Activated T-cell treated with anti-CD3 and anti-CD28 coated beads for 48 hours (primary cell): ENCODE data around the gene ATG101.
A peak's percentile ranks its signal among the peaks of the same experiment; 100 is the strongest.

Source experiments
- DNase-seq: peaks from one replicate; pipeline ENCODE4 v3.0.0-alpha.2; 2020; ENCODE audit warnings: low read depth

Gene ATG101, protein sequence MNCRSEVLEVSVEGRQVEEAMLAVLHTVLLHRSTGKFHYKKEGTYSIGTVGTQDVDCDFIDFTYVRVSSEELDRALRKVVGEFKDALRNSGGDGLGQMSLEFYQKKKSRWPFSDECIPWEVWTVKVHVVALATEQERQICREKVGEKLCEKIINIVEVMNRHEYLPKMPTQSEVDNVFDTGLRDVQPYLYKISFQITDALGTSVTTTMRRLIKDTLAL

DNA sequence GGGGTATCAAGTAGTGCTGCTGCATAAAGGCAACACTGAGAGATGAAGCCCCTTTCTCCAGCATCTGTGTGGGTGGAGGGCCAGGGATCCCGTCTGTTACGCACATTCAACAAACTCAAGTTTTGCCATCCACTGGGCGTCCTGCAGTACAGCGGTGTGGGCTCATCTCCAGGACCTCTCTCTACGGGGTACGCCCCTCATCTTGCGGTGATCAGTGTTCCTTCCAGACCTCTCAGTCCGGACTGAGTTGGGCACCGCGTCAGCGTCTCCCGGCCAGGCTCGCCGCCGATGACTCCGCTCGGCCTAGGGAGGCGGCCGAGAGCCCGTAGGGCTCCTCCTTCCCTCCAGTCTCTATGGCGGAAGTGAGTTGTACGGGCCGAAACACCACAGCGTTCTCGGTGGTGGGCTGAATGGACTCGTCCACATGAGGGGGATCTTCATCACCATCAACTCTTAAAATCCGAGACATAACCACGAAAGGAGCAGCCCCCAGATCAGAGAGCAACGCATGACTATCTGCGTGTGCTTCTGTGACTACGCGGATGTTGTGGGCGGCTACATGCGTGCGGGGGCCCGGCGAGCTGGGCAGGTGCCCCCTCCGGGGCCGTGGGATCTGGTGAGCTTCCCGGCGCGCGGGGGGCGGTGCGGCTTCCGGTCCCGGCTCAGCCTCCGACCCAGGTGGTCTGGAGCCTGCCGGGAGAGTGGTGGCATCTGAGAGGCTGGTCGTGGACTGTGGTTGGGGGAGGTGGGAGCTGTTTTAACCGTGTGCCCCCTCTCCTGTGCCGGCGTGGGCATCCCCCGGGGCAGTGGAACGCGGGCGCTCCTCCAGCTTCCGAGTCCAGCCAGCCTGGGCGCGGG is at the start of gene ATG101:
Gene ATG101, plus strand, starts transcription at position 652 of the 858 bp plus-strand sequence. CDS start 3,673 bp downstream, outside the sequence.
- peak; percentile 85 for DNase-seq

DNA sequence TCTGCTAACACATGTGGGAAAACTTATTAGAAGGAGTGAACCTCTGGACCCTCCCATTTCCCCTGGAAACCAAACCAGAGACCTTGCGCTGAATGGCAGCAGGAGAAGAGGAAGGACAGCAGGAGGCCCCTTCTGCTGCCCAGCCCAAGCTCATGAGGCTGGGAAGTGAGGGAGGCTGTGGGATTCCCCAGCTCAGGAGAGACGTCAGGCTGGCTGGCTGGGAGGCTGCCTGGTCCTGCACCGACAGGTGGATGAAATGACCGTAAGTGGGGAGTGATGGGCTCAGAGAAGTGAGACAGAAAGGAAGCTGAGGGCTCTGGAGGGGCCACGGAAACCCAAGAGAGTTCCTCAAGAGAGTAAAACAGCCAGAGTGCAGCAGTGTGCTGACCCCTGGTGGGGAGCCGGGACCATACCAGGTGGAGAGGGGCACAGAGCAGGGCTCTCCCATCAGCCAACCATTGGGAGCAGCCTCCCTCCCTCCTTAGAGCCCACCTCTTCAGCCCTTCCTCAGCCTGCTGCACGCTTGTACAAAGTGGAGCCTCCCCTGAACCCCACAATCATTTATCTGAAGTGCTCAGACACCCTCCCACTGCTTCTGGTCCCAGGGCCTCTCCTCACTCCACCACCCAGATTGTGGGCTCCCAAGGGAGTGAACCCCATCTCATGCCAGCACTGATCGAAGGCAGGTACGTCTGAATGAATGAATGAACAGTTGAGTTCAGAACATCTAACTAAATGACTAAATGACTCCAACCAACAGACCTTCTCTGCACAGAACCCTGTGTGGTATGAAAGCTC is 49.0 kb upstream of the ATG101 start:
- peak; percentile 51 for DNase-seq

DNA sequence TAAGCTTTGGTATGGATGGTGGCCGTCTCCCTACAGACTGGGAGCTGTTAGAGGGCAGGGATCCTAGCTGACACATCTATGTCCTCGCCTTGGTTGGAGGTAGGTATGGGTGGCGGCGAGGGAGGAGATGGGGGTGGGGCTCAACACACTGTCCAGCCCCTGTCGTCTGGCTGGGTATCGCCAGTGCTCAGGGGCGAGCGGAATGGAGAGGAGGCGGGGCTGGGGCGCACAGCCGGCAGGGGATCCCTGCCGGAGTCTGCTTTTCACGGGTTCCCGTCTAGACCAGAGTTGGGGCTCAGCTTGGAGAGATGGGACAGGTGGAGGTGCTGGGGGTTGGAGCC is 47.0 kb upstream of the ATG101 start:
- peak; percentile 33 for DNase-seq

DNA sequence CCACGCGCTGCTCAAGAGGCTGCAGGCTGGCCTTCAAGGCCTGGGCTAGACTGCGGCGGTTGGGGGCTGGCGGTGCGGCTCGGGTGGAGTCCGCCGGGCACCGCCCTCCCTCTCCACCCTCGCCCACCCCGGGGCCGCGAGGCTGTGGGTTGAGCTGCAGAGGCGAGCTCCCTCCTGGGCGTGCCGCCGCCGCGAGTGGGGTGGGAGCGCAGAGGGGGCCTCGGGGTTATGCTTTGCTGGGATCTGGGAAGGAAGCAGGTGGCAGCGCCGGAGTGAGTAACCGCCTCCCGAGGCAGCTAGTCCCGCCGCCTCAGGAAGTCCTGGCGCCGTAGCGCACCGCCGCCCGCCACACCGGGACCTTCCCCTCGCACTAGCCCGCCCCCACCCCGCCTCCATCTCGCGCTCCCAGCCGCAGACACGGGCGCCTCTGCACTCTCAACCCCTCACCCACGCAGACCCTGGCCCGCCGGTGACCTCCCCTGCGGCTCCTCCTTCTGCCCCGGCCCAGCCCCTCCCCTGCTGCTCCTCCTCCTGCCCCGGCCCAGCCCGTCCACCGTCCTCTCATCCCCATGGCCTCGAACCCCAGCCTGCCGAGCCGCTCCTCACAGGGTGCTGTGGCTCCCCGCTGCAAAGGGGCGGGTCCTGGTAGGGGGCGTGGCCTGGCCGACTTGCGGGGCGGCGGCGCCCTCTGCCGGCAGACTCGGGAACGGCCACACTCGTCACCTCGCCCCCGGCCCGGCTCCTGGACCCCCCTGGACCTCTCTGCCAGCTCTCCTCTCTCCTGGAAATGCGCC is 46.4 kb upstream of the ATG101 start:
- DNase-seq, result peak; percentile 92

DNA sequence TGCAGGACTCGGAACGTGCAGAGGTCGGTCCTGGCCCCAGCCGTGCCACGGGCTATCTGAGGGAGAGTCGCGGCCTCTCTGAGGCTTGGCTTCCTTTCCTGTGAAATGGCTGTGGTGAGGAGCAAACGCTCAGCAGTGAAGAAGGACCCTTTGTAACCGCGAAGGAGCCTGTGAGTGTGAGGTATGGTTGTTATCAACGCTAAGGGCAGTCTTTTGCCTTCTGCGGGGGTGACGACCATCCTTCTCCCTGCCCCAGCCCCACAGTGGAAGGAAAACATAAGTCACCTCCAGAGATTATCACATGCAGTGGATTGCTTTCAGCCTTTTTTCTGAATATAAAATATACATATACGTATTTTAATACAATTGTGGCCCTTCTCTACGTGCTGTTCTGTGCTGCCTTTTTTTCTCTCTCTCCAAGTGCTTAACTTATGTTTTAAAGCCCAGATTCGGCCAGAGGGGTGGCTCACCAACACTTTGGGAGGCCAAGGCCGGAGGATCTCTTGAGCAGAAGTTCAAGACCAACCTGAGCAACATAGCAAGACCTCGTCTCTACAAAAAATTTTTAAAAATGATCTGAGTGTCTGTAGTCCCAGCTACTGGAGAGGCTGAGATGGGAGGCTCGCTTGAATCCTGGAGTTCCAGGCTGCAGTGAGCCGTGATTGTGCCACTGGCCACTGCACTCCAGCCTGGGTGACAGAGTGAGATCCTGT is 45.6 kb upstream of the ATG101 start:
- DNase-seq, result no peak

DNA sequence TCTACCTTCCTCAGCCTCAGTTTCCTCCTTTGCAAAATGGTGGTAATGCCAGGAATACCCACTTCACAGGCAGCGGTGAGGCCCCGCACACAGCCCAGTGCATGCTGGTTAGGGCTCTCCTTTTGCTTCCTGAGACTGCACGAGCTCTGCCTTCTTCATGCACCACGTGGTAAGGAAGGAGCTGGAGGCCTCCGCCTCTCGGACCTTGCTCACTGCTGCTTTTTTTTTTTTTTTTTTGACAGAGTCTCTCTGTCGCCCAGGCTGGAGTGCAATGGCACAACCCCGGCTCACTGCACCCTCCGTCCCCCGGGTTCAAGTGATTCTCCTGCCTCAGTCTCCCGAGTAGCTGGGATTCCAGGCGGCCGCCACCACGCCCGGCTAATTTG is 44.9 kb upstream of the ATG101 start:
- DNase-seq, result peak; percentile 58

DNA sequence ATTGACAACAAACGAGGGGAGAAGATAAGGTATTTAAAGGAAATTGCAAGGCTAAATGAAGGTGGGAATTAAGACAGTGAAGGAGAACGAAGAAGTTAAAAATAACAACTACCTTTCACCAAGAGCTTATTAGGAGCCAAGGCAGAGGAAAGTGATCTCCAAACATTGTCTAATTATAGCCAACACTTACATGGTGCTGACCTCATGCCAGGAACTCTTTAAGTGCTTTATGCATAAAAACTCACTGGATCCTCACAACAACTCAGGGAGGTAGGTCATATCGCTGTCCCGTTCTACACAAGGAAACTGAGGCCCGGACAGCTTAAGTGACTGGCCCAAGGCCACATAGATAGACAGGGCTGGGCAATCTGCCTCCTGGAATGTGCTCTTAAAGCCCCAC is 43.5 kb upstream of the ATG101 start:
- no peak for DNase-seq

DNA sequence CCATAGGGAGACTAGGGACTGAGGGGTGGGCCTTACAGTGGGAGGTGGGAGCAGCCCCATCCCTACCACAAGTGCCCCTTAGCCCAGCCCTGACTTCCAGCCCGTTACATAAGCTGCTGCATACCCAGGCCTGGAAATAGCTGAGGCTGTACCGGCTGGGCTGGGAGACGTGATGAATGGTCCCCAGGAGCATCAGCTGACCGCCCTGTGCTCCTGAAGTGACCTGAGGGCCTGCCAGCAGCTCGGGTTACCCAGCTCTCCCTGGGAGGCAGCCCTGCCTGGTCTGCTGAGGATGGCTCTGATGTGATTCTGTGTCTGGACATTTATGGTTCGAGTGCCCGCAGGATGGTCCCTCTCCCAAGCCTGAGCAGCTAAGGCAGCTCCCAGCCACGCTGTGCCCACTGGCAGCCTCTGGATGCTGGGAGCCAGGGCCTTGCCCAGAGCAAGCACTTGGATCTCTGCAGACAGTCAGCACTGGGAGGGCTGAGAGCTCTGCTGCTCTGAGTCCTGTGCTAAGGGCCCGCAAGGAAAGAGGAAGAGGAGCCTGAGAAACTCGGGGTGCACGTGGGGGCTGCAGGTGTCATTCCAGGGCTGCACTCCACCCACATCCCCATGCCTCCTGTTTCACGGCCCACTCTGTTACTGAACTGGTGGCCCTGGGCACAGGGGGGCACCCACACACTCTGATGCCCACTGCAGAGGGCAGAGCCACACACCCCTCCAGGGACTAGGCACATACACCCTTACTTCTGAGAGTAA is 42.5 kb upstream of the ATG101 start:
- DNase-seq, result no peak

DNA sequence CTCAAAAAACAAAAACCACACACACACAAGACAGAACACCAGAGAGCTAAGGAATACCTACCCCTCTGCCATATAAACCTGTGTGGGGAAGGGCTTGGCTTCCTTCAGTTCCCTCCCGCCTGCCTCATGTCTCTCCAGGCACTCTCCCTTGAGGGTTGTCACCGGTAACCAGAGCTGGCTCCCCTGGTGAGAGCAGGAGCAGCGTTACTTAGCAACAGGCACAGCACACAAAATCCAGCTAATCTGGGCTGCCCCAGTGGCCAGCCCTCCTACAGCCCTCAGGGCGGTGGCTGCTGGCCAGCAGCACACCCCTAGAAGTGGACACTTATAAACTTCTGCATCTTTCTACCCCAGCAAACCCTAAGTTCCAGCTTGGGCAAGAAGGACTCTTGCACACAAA is 40.1 kb upstream of the ATG101 start:
- no peak for DNase-seq

DNA sequence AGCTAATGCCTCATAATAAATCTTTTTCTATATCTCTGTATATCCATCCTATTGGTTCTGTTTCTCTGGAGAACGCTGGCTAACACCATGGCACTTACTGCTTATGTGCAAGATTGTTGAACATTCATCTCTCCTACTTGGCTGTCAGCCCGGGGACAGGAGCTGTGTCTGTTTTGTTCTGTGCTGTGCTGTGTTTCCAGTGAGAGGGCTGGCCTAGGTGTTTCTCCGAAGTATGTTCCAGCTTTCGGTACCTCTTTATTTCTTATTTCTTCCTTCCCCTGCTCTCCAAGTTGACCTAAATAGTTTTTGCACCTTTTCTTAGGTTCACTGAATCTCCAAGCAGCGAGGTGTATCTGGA is 37.4 kb upstream of the ATG101 start:
- DNase-seq, result no peak

DNA sequence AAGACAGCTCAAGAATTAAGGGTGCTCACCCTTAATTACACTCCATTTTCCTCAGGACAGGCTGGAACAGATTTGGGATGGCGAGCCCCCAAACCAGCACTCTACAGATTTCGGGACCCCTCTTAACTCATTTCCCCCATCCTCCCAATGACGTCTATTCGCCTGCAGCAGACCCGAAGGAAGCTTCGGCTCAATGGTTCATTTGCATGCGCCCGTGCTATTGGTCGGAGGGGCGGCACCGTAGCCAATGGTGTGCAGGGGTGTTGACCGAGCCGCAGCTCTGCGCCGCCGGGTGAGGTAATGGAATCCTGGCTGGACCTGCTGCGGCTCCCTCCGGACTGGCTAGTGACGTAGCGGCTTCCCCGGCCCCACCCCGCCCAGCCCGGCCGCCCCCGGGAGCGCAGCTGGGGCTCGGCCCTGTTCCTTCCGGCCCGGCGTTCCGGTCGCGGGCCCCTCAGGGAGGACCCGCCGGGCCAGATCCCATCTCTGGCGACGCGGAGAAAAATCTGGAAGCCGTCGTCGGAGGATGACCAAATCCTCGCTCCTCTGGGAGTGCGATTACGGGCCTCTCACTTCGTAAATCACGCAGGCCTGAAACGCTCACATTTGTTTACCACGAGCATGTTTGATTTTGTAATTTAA is 36.9 kb upstream of the ATG101 start:
- DNase-seq, result peak; percentile 87

DNA sequence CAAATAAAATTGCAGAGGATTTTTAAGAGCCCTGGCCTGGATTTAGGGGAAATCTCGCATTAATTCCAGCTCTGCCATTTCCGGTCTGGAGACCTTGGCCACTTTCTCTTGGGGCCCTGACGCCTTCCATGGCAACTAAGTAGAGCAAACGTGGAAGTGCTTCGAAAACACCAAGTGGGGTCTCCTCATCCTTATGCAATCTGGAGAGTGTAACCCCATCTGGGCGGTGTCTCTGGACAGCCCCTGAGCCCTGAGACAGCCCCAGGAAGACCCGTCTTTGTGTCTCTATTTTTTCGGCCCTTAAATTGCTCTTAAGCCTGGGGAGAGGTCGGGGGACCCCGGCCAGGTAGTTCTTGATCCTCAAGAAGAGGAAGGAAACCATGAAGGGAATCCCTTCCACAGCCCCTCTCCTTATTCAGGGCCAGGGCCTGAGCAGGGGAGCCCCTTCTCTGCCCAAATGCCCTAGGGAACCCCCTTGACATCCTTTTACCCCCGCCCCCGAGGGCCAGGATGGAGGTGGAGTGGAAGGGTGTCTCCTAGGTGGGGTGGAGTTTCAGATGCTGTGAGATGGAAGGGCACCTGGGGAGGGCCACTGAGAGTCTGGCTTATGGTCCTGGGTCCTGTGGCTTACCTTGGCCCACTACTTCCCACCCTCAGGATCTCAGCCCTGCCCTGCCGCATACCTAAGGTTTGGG is 36.2 kb upstream of the ATG101 start:
- no peak for DNase-seq

DNA sequence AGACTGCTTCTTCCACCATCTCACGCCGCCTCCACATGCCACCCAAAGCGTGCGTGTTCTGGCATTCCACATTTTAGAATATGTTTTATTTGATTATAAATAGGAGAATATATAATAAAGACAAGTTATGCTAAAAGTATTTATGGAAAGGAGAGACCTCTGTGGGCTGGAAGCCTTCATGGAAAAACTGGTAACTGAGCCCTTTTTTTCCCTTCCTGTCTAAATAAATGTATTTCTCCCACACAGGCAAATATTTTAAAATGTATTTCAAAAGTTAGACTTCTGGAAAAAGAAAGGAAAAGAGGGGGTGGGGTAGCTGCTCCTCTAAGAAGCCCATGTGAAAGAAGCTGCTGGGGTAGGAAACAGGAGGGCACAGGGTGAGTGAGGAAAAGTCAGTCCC is 34.6 kb upstream of the ATG101 start:
- DNase-seq, result no peak

DNA sequence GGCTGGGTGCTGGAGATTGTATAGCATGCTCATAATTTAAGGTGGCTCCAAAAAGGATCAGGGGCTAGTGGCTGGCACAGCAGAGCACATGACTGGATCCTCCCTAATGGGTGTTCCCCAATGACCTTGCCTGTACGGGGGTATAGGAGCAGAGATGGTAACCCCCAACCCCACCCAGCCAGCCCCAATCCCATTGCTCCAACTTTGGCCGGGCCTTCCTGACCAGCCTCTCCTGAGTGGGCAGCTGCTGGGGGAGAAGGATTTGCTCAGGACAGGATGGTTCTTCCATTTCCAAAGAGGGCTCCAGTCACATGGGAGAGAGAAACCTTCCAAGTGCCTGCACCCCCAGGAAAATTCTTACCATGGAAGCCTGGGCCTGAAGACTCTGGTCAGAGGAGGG is 33.9 kb upstream of the ATG101 start:
- DNase-seq, result no peak

DNA sequence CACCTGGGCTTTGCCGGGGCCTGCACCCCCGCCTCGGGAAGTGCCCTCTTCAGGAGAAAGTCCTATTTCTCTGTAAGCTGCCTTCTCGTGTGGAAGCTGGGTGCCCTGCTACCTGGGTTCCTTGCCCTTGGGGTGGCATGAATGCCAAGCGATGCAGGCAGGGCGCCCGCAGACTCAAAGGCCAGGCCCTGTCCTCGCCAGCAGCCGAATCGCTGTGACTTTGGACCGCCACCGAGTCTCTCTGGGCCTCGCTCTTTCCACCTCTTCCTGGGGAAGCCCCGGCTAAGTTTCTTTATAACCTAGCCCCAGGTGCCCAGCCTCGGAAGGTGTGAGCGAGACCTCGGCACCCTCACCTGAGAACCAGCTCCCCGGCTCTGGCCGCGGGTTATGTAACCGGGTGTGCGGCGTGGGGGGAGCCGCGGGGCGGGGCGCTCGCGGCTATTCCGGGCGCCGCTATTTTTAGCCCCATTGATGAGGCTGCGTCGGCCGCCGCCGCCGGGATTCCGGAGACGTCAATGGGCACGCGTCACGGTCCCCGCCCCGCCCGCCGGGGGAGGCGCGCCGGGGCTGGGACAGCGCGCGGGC is 33.1 kb upstream of the ATG101 start:
- DNase-seq, result peak; percentile 75

DNA sequence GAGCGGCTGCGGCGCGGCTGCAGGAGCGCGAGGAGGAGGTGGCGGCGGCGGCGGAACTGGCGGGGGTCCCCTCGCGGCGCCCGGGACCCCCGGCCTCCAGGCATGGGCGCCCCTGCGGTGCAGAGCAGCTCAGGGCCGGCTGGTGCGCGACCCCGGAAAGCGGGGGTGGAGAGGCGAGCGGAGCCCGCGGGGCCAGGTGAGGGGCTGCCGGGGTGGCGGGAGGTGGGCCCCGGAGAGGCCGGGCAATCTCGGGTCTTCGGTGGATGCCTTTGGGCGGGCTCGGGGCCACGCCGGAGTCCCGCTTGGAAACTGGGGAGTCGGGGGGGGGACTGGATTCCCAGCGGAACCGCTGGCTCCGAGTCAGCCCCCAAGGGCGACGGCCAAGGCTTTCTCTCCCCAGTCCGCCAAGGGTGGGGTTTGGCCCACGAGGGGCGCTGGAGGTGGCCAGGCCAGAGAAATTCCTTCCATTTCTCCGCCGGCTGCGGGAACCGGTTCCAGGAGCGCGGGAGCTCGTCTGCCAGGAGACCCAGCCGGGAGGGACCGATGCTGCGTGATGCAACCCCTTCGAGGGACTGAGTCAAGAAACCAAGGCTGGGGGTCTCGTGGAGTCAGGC is 32.4 kb upstream of the ATG101 start:
- no peak for DNase-seq

DNA sequence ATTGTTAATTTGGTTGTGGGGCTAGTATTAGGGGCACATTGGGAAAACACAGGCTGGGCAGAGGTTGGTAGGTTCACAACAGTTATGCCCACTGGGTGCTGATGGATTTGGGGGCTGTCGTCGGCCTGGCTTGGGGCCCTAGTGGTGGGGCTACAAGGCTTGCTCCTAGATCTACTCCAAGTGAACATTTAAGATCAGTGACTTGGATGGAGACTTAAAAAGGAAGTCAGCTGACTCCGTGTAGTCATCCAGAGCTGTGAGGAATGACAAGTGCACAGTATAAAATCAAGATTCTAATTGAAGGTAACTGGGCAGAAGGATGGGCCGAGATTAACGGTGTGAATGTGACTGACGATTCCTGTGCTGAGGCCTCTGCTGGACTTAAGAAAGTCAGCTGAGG is 31.3 kb upstream of the ATG101 start:
- no peak for DNase-seq

DNA sequence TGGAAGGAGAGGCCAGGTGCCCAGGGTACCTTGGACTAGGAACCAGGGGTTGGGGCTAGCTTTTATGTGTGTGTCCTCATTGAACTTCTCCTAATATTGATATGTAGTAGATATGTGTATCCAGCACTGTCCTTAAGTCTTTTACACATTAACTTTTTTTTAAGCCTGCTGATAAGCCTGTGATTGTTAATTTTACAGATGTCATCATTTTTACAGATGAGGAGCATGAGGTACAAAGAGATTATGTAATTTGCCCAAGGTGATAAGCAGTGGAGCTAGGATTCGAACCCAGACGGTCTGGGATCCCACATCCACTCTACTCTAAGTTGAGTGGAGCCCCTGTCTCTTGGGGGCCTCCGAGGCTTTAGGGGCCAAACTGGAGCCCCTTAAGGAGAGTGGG is 28.7 kb upstream of the ATG101 start:
- no peak for DNase-seq

DNA sequence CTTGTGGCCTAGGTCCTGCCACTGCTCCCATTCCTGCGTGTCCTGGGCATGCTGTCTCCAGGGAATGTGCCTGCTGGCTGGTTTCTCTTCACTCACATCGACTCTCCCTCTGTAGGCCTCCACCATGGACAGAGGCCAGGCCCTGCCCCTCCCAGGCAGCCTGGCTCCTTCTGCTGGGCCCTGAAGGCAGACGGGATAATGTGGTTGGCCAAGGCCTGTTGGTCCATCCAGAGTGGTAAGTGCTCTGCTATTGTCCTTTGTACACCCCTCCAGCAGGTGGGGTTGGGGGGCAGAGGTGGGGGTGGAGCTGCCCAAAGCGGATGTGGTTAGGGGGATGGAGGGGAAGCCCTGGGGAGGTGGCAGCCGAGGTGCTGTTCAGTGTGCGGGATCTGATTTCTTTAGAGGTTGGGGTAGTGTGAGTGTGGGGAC is 28.1 kb upstream of the ATG101 start:
- no peak for DNase-seq
